Left renal cortex interstitium (tissue), 4 donors: ENCODE measurements around the gene ATRNL1. TPM values are rescaled to one million over a fixed set of nuclear protein-coding genes. Genes with fewer than 3 reads are reported as not detected.
"Not testable (repeated sequence)": the region's sequence is repeated elsewhere in the genome, so short reads cannot be mapped to it uniquely, and the experiment has no call there.

ENCODE experiments used
- DNase-seq, 4 donors: peaks; one replicate each; pipeline ENCODE4 v3.0.0-alpha.2; 2013; ENCODE audit warnings: low read depth in 4 of 4, low spot score in 2 of 4, missing footprints in 1 of 4
- polyA plus RNA-seq, 4 donors: library from polyadenylated mRNA; unstranded; fragments of 120-200 nt; gene quantifications; one replicate each; pipeline ENCODE4 v1.2.1, GENCODE V29; 2013; ENCODE audit not compliant: insufficient read length in 4 of 4

The ATRNL1 gene
- polyA plus RNA-seq, 4 donors = 23.7 to 33.2 (median 28.1) TPM

DNA sequence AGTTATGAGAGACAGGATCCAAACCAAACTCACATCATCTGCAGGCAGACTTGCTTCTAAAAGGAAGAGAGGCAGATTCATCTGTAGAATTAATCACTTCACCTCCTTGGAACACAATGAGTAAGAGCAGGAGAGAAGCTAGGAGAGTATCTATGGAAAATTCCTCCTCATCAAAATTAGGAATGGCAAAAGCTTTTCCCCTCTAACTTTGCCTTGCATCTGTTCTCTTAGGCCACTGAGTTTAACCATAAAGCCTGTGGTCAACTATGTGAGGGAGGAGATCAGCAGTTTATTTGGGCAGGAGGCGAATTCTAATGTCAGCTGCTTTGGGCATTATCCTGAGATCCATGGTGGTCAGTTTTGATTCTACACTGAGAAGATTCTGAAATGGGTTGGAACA, 618.1 kb downstream of the ATRNL1 start:
- no peak for DNase-seq

DNA sequence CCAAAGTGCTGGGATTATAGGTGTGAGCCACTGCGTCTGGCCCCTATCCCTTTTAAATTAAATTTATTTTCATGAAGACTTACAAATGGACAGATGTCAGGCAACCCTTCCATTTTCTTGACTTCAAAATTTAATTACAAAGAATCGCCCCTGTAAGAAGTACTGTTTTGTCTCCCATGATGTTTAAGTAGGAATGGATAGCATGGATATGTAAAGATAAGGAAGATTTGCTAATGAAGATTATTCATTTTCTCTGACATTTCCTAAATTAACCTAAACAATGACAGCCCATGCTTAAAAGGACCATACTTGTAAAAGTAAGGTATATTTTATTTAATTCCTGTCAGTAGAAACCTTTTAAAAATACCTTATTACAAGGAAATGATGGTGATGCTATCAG, 627.0 kb downstream of the ATRNL1 start:
- no peak for DNase-seq

- DNase-seq = no peak
Observed at GRCh38 chr10:115727129-115727528, 634.0 kb downstream of the ATRNL1 start.

- DNase-seq = no peak
Observed at GRCh38 chr10:115744089-115744488, 650.9 kb downstream of the ATRNL1 start.

DNA sequence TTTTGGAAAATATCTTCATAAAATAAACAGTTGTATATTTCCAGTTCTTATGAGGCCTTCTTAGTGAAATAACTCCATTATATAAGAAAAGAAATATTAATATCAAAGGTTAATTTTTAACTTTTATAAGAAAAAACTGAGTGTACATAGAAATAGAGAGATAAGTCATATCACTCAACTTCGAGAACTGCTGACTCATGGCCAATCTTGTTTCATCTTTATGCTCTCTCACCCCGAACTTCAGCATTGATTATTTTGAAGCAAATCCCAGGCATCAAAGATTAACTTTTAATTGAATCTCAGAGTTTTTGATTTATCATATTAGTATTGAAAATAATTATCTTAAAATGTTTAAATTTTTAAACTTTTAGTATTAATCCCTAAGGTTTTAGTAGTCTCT, 652.8 kb downstream of the ATRNL1 start:
- DNase-seq = no peak

DNA sequence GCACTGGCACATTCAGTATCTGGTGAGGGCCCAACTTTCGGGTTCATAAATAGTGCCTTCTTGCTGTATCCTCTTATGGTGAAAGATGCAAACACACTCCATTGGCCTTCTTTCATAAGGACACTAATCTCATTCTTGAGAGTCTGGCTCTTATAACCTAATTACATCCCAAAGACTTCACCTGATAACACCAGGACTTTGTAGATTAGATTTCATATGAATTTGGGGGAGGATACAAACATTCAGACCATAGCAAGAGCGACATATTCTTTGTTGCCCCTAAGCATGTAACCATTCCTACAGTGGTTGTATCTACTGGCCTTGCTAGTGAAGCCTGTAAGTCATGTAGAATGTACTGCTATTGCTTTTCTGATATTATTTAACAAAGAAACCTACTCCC, 654.6 kb downstream of the ATRNL1 start:
- no peak for DNase-seq

DNA sequence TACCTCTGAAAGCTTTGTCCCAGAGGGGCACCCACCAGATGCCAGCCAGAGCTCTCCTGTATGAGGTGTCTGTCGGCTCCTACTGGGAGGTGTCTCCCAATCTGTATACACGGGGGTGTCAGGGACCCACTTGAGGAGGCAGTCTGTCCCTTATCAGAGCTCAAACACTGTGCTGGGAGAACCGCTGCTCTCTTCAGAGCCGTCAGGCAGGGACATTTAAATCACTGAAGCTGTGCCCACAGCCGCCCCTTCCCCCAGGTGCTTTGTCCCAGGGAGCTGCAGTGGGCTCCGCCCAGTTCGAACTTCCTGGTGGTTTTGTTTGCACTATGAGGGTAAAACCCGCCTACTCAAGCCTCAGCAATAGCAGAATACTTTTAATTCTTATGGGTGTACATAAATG, 665.3 kb downstream of the ATRNL1 start:
- DNase-seq = not testable (repeated sequence)

DNA sequence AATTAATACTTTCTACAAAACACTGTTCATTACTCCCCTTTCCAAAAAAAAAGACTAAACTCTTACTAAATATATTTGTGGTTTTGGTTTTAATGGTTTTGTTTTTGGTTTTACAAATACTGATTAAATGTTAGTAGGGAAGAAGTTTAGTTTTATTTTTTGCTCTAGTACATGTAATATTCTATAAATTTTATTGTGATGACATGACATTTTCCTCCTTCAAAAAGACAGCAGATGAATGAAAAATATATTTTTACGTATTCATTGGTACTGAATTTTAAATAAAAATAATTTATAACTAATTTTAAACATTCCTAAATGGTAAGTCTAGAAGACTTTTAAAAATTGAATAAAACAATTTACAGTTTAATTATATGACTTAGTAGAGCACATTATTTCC, 667.0 kb downstream of the ATRNL1 start:
- no peak for DNase-seq

DNA sequence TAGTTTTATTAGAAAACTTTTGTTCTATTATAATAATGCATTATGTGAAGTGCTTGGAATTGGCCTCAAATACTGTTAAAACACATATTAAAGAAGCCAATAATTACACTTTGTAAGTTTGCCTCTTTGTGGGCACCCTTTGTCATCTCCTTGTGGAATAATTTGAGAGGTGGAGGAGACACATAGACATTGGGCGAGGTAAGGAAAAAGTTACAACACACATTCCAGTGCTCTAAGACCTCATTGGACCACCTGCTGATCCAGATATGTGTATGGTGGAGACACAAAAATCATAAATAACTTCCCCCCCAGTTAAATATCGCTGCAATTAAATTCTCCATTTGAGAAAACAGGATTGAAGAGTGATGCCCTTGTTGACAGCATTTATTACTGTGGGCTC, 668.0 kb downstream of the ATRNL1 start:
- DNase-seq = no peak

- no peak for DNase-seq
Observed at GRCh38 chr10:115762029-115762428, 668.9 kb downstream of the ATRNL1 start.

- DNase-seq = no peak
Observed at GRCh38 chr10:115771755-115772154, 678.6 kb downstream of the ATRNL1 start.

DNA sequence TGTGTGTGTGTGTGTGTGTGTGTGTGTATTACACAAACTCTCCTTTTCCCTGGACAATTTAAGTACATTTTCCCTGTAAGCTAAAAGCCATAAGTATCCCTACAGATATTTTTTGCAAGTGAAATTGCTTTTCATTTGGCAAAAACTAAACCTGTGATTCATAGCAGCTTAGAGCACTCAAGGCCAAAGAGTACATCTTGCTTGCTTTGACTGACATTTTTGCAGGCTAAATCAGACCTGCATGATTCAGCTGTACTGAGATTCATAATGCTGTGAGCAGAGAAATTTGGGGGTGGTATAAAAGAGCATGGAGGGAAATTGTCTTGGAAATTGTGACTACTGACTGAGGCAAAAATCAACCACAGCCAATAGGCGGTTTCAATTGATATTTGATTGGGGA, 679.4 kb downstream of the ATRNL1 start:
- DNase-seq = no peak

DNA sequence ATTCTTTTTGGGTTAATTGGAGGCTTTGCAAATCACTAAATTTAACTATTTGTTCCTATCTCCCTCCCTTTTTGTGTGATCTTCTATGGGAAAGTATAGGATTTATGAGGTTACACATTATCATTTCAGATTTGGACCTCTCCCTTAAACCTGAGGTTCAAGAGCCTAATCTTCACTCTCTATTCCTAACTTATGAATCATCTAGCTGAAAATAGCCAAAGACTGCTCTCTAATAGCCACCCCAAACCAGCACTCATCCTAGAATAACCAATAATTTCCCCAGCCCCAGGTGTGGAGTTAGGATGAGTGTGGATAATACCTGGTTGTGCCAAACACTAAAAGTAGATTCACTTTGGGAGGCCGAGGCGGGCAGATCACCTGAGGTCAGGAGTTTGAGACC, 680.7 kb downstream of the ATRNL1 start:
- DNase-seq = no peak

DNA sequence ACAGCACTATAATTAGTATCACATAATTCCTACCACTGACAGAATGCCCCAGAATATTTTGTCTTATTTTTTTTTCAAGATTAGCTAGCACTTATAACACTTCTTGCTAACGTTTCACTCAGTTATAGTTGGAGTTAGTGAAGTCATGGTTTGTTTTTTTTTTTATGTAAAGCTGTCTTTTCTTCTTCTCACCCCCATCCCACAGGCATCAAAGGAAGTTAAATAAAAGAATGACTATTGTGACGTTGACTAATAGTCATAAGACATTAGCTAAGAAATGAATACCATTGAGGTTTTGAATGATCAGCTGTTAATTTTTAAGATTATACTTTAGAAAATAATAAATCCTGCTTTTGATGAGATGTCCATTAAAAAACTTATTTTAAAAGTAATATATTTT, 681.6 kb downstream of the ATRNL1 start:
- DNase-seq = no peak

- no peak for DNase-seq
Observed at GRCh38 chr10:115777646-115778045, 684.5 kb downstream of the ATRNL1 start.

DNA sequence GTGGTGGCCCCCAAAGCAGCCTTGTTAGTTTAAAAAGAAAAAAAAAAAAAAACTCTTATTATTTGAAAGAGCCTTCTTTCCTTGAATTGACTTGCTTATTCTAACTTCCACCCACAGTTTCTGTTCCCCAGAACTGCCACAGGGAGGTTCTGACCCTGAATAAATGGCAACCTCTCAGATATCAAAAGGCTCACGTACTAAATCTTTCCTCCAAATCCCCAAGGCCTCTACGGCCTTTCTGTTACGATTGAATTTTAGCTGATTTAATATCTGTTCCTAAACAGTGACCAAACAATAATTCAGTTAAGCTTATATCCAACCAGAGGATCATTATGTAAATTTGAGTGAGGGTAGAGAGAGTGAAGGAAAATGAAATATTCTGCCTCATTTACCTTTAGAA, 697.1 kb downstream of the ATRNL1 start:
- no peak for DNase-seq

DNA sequence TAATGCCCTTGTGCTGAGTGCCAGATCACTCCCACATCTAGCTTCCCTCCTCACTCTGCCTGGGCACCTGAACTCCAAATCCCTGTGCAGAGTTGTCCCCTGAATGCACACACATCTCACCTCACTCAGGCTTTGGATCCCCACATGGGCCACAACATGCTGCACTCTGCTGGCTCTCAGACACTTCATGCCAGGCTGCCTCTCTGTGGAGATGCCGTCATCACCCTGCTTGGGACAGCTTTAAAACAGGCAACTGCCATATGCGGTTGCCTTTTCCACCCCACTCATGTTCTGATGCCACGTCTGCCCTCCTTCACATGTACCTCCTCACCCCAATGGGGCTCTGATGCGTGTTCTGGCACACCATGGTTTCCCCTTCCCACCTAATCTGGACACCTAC, 702.8 kb downstream of the ATRNL1 start:
- no peak for DNase-seq

DNA sequence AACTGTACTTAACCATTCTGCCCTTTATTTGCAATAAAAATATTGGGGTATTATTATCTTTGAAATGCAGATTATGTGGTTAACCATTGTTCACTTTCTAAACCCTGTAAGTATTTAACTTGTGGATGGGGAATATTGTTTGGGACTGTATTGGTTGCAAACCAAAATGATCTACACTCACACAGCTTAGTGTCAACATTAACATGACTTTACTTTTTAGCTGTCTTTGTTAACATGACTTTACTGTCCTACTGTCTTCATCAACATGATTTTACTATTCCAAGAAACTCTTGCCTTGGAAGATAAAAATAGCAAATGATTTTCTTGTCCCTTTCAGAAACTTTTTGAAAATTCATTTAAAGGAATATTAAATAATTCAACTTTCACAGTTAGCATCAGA, 708.3 kb downstream of the ATRNL1 start:
- DNase-seq = no peak

GRCh38 chr10:115801992-115802391, 708.8 kb downstream of the ATRNL1 start:
- no peak for DNase-seq

GRCh38 chr10:115802911-115803310, 709.7 kb downstream of the ATRNL1 start:
- no peak for DNase-seq

- no peak for DNase-seq
Observed at GRCh38 chr10:115814542-115814941, 721.4 kb downstream of the ATRNL1 start.

DNA sequence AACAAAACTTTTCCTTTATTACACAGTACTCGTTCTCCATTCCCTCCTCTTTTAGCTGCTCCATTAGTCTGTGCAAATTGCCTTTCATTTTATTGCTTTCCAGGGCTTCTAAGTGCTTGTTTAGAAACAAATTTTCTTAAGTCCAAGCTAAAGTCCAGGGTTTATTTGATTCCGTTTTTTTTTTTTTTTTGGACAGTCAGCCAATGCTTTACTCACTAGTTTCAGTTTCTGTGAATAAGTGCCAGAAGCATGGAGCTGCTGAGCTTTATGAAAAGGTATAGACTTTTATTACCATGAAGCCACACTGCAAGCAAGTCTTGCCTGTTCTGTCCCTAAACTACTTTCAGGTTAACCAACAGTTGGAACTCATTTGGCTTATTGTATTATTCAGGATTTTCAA, 724.8 kb downstream of the ATRNL1 start:
- DNase-seq = no peak

- no peak for DNase-seq
Observed at GRCh38 chr10:115826396-115826795, 733.2 kb downstream of the ATRNL1 start.
